ENCODE results near the gene LPCAT2.

The LPCAT2 gene

GRCh38 chr16:55508941-55509931 is at the start of gene LPCAT2:
Gene LPCAT2 (plus strand): TSS chr16:55509072. CDS start chr16:55509182, 110 bp downstream.
- Histone ChIP-seq H3K9me3 (ENCODE audit: severe bottlenecking) (peaks cover 8% of the 10 kb centered on the region), H3K4me3 (ENCODE audit: low read depth, low read length) (peak within 1 kb of the TSS; percentile 84), H3K27me3 (ENCODE audit: insufficient read depth, low read depth, severe bottlenecking) (no peaks in the 10 kb centered on the region), H3K27ac (peak within 1 kb of the TSS; percentile 62), H3K36me3 (no peaks in the 10 kb centered on the region)
- TF ChIP-seq CTCF (IDR thresholded peaks at IDR 0.05; ENCODE audit: low read depth, low read length): no peak
- DNase-seq: peak; percentile 89

GRCh38 chr16:55462241-55462640 is 46.6 kb upstream of the LPCAT2 start:
- Histone ChIP-seq H3K9me3 (ENCODE audit: severe bottlenecking) (no peaks in the 10 kb centered on the region), H3K36me3 (no peaks in the 10 kb centered on the region), H3K27me3 (ENCODE audit: insufficient read depth, low read depth, severe bottlenecking) (no peaks in the 10 kb centered on the region), H3K27ac (peak overlapping the region; percentile 23), H3K4me3 (ENCODE audit: low read depth, low read length) (peak overlapping the region; percentile 11)
- TF ChIP-seq CTCF (IDR thresholded peaks at IDR 0.05; ENCODE audit: low read depth, low read length): no peak
- peak; percentile 77 for DNase-seq

- Histone ChIP-seq H3K9me3 (ENCODE audit: severe bottlenecking) (no peaks in the 10 kb centered on the region), H3K36me3 (no peaks in the 10 kb centered on the region), H3K27me3 (ENCODE audit: insufficient read depth, low read depth, severe bottlenecking) (no peaks in the 10 kb centered on the region), H3K27ac (no peak overlapping the region), H3K4me3 (ENCODE audit: low read depth, low read length) (no peak overlapping the region)
- TF ChIP-seq CTCF (IDR thresholded peaks at IDR 0.05; ENCODE audit: low read depth, low read length): no peak
- DNase-seq: no peak
These were observed 44.5 kb upstream of the LPCAT2 start for GRCh38 chr16:55464375-55464774.

- Histone ChIP-seq H3K36me3 (no peaks in the 10 kb centered on the region), H3K9me3 (ENCODE audit: severe bottlenecking) (no peaks in the 10 kb centered on the region), H3K27ac (no peak overlapping the region), H3K4me3 (ENCODE audit: low read depth, low read length) (no peak overlapping the region), H3K27me3 (ENCODE audit: insufficient read depth, low read depth, severe bottlenecking) (no peaks in the 10 kb centered on the region)
- peak; percentile 84 for DNase-seq
- peak; percentile 93 for TF ChIP-seq CTCF (IDR thresholded peaks at IDR 0.05; ENCODE audit: low read depth, low read length)
These were observed 43.6 kb upstream of the LPCAT2 start for GRCh38 chr16:55465077-55465896.

- Histone ChIP-seq H3K27me3 (ENCODE audit: insufficient read depth, low read depth, severe bottlenecking) (no peaks in the 10 kb centered on the region), H3K27ac (no peak overlapping the region)
These were observed 42.7 kb upstream of the LPCAT2 start for GRCh38 chr16:55466209-55466608.

More at GRCh38 chr16:55466209-55466608, 42.7 kb upstream of the LPCAT2 start:
- Histone ChIP-seq H3K36me3 (no peaks in the 10 kb centered on the region), H3K9me3 (ENCODE audit: severe bottlenecking) (no peaks in the 10 kb centered on the region), H3K4me3 (ENCODE audit: low read depth, low read length) (no peak overlapping the region)
- no peak for TF ChIP-seq CTCF (IDR thresholded peaks at IDR 0.05; ENCODE audit: low read depth, low read length)
- no peak for DNase-seq

All from WERI-Rb-1 (cell line).